ENCODE results near the gene CYP26B1.
A peak's percentile ranks its signal among the peaks of the same experiment; 100 is the strongest.

The CYP26B1 gene

DNA sequence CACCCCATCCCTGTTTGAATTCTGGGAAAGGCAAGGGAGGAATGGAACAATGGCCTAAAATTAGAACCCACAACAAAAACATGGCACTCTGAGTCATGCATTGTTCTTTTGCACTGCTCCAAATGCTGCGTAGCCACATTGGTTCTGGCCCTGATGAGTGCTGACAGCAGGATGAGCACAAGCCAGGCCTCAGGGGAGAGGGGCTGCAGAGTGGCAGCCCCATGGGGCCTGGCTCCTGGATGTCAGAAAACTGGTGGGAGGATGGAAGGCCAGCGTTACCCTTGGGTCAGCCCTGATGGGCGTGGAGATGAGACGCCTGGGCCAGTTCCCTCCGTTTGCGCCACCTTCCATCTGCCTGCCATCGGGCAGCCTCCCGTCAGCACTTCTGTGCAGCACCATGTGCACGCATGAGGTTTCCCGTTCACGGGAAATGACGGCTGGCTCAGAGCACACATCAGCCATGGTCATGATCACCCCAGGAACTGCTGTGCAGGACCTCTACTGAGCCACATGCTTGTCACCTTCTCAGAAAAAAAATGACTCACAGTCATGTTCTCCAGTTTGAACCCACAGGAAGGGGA lies 65.6 kb downstream of the CYP26B1 start:
- no peak for DNase-seq (ENCODE audit: low read depth)

- peak; percentile 7 for DNase-seq (ENCODE audit: low read depth)
Observed at GRCh38 chr2:72081451-72081850, 66.2 kb downstream of the CYP26B1 start.

DNA sequence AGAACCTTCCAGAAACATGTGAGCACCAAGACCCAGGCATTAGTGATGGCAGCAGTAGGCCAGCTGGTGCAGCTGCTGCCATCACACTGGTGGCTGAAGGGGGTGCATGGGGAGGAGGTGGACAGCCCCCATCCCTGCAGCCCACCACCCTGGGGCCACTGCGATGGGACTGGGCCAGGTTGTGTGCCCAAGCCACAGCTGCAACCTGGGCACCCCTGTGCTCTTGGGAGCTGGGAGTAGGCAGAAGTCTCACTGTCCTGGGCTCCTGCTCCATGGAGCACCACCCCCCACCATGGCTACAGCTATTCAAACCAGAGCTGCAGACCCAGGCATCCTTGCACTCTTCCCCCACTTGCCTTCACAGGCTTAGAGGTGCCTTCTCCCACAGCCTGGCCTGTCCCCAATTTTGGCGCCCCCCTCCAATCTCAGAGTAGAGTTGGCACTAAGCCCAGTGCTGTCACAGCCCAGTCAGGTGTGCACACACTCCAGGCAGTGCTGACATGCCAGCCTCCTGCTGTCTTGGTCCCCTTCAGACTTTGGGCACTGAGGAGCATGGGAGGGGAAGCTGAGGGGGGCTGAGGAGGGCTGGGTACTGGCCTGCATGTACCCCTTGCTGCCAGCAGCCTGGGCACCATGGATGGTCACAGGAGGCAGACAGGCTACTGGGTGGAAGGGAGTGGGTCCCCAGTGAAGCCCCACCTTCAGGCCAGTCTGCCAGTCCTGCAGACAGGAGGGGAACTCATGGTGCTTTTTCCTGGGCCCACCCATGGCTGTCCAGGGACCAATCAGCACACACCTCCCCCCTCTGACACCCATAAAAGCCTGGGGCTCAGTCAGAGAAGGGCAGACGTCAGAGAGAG lies 67.1 kb downstream of the CYP26B1 start:
- DNase-seq (ENCODE audit: low read depth), result no peak

Measured in EH (cell line).